Ishikawa (cell line): ENCODE data around the gene COPB1.

Experiments
- CEBPB ChIP-seq: IDR thresholded peaks from 2 replicates; pipeline ENCODE4 v1.6.1; 2012
- CREB1 ChIP-seq: IDR thresholded peaks from 2 replicates; pipeline ENCODE4 v1.6.1; 2012; ENCODE audit warnings: low read depth
- EGR1 ChIP-seq: IDR thresholded peaks from 2 replicates; pipeline ENCODE4 v1.6.1; 2012
- EP300 ChIP-seq: IDR thresholded peaks from 2 replicates; pipeline ENCODE4 v1.6.1; 2012; ENCODE audit warnings: borderline replicate concordance
- FOXM1 ChIP-seq: IDR thresholded peaks from 2 replicates; pipeline ENCODE4 v1.6.1; 2012; ENCODE audit warnings: low read depth, borderline replicate concordance
- NFIC ChIP-seq: IDR thresholded peaks from 2 replicates; pipeline ENCODE4 v1.6.1; 2012
- RAD21 ChIP-seq: IDR thresholded peaks from 2 replicates; pipeline ENCODE4 v1.6.1; 2012; ENCODE audit warnings: low read depth
- REST ChIP-seq: IDR thresholded peaks from 2 replicates; pipeline ENCODE4 v1.6.1; 2012; ENCODE audit warnings: low read depth, mild to moderate bottlenecking
- TAF1 ChIP-seq: IDR thresholded peaks from 2 replicates; pipeline ENCODE4 v1.6.1; 2012; ENCODE audit warnings: low read depth, mild to moderate bottlenecking
- TCF12 ChIP-seq: IDR thresholded peaks from 2 replicates; pipeline ENCODE4 v1.6.1; 2012; ENCODE audit warnings: low read depth
- TEAD4 ChIP-seq: IDR thresholded peaks from 2 replicates; pipeline ENCODE4 v1.6.1; 2012
- YY1 ChIP-seq: IDR thresholded peaks from 2 replicates; pipeline ENCODE4 v1.6.1; 2012; ENCODE audit warnings: low read depth
- ZBTB7A ChIP-seq: IDR thresholded peaks from 2 replicates; pipeline ENCODE4 v1.6.1; 2012; ENCODE audit warnings: low read depth
- TF ChIP-seq, protein P1 (sequence below): IDR thresholded peaks from 2 replicates; pipeline ENCODE4 v1.6.1; 2012
- TF ChIP-seq, protein P2 (sequence below): IDR thresholded peaks from 2 replicates; pipeline ENCODE4 v1.6.1; 2012

COPB1 gene

GRCh38 chr11:14460147-14460546 is 39.5 kb downstream of the COPB1 start:
- TF ChIP-seq TCF12 = no peak
- TF ChIP-seq TEAD4 = no peak
- TF ChIP-seq EGR1 = no peak
- no peak for TF ChIP-seq TAF1
- TF ChIP-seq CREB1 = no peak
- TF ChIP-seq EP300 = no peak
- TF ChIP-seq, protein P1, sequence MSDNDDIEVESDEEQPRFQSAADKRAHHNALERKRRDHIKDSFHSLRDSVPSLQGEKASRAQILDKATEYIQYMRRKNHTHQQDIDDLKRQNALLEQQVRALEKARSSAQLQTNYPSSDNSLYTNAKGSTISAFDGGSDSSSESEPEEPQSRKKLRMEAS = no peak
- TF ChIP-seq FOXM1 = no peak
- no peak for TF ChIP-seq RAD21
- TF ChIP-seq REST = no peak
- TF ChIP-seq CEBPB = no peak
- TF ChIP-seq NFIC = no peak

- TF ChIP-seq TCF12 = no peak
- TF ChIP-seq FOXM1 = no peak
- TF ChIP-seq, protein P1 = no peak
- TF ChIP-seq, protein P2, sequence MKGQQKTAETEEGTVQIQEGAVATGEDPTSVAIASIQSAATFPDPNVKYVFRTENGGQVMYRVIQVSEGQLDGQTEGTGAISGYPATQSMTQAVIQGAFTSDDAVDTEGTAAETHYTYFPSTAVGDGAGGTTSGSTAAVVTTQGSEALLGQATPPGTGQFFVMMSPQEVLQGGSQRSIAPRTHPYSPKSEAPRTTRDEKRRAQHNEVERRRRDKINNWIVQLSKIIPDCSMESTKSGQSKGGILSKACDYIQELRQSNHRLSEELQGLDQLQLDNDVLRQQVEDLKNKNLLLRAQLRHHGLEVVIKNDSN = no peak
- TF ChIP-seq EGR1 = no peak
- TF ChIP-seq CEBPB = no peak
- no peak for TF ChIP-seq ZBTB7A
- TF ChIP-seq CREB1 = no peak
- no peak for TF ChIP-seq YY1
- TF ChIP-seq EP300 = no peak
- no peak for TF ChIP-seq TEAD4
- TF ChIP-seq NFIC = no peak
- TF ChIP-seq TAF1 = no peak
- no peak for TF ChIP-seq RAD21
- no peak for TF ChIP-seq REST
Measured at GRCh38 chr11:14458377-14458776, 41.2 kb downstream of the COPB1 start.

DNA sequence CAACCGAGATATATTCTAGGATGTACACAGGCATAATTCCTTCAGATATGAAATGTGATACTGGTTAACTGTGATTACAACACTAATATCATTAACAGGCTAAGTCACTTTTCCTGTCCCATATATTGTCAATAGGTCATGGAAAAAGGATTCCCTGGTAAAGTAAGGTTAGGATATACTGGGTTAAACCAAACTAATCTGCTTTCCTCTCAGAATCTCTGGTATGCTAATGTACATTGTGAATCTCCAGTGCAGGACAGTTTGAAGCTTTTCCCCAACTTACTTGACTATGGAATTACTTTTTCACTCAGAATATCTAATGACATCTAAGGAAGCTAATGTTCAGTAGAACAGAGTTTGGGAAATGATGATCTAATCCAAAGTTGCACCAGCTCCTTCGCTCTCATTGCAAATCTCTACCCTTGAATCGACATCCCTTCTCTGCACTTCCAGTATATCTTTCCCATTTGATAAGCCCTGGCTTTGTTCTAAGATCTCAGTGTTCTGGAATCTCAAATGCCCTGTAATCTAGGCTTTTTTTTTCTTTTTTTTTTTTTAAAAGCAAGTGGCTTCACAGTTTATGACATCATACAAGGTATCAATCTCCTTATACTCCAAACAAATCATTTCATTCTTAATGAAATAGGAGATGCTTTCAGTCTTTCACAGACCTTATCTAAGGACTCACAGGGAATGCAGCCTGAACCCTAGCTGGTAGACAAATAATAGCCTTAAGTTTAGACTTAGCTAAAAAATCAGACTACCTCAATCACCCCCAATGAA is 43.8 kb downstream of the COPB1 start:
- TF ChIP-seq TCF12 = no peak

DNA sequence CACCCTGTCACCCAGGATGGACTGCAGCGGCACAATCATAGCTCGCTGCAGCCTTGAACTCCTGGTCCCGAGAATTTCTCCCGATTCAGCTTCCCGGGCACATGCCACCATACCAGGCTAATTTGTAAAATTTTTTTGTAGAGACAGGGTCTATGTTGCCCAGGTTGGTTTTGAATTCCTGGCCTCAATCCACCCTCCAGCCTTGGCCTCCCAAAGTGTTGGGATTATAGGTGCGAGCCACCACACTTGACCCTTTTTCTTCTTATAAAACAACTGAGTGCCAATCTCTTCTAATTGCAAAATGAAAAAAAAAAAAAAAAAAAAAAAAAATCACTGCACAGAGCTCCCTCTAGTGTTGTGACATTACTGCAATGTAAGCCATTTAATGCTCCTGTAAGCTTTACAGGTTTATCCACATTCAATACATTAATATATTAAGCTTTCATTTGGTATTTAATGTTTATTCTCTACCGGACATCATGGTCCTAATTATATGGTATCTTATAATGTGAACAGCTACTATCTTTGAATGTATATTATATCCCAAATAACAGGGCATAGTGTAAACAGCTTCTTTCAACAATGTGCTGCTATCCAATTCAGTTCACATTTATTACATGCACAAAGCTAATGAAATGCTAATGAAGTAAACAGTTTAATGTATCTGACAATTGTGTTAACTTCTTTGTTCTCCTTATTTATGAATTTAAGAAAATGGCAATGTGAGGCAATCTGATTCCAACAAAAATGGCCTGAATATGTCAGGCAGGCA is 44.6 kb downstream of the COPB1 start:
- no peak for TF ChIP-seq EP300
- TF ChIP-seq RAD21 = peak; percentile 59
- no peak for TF ChIP-seq TCF12
- no peak for TF ChIP-seq CEBPB

DNA sequence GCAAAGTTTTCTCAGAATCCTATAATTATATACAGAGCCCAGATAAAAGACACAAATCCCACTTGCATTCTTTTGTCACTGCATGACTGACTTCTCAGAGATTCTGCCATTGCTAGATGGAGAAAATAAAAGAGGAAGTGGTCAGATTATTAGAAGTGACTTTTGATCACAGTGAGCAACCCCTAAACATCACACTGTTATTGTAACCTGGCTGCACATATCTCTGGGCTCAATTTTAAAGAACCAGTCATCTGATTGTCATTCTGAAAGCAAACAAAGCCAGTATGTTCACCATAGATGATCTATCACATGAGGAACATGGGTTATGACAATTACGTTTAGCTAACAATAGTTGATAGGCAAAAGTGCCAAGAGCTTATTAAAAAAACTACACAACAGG is 47.8 kb downstream of the COPB1 start:
- TF ChIP-seq REST (no peak), EGR1 (no peak), RAD21 (no peak), TAF1 (no peak), NFIC (no peak)
- TF ChIP-seq, protein P1 = no peak
